Measurements from ENCODE around the gene CRYGN.

CRYGN gene

GRCh38 chr7:151408839-151409666 lies 30.9 kb downstream of the CRYGN start:
- H3K36me3 ChIP-seq (replicated peaks in 1 of 2; ENCODE audit: control insufficient read depth in 2 of 2, insufficient read depth in 2 of 2, low read length in 2 of 2) = peaks cover 3 to 19% of the 10 kb centered on the region in 2 donors
- H3K79me1 ChIP-seq (ENCODE audit: low read depth, low read length) = peaks cover 7% of the 10 kb centered on the region
- peaks cover 0 to 5% (median 5%) of the 10 kb centered on the region in 3 experiments for H3K27me3 ChIP-seq (ENCODE audit: control insufficient read depth in 3 of 3, insufficient read depth in 3 of 3, low read depth in 1 of 3, low read length in 3 of 3)
- no CpG with 5 or more reads among the region's 61 CpGs for WGBS, 2 donors (ENCODE audit: extremely low coverage in 2 of 2, insufficient read length in 2 of 2, insufficient replicate concordance in 1 of 2)
- H2BK5ac ChIP-seq (ENCODE audit: low read length) = peak overlapping the region; percentile 94
- H2BK12ac ChIP-seq (ENCODE audit: low read length) = peak overlapping the region; percentile 30
- peak overlapping the region; percentile 96 for H3K23ac ChIP-seq (ENCODE audit: low read depth, low read length, poor library complexity)
- peak overlapping the region; percentile 91 to 96 for H3K4me3 ChIP-seq (ENCODE audit: low read length in 2 of 2)
- no peak overlapping the region for H3K4ac ChIP-seq (ENCODE audit: low read length)
- peak overlapping the region; percentile 99 for H2BK15ac ChIP-seq (ENCODE audit: low read length)
- peak overlapping the region; percentile 99 for H3K18ac ChIP-seq (ENCODE audit: low read length)
- H3K14ac ChIP-seq (ENCODE audit: low read length) = peak overlapping the region; percentile 75
- H4K8ac ChIP-seq (ENCODE audit: low read depth, low read length) = no peak overlapping the region
- H2AK5ac ChIP-seq (ENCODE audit: low read depth, low read length) = peak overlapping the region; percentile 96
- H3K4me1 ChIP-seq (ENCODE audit: control insufficient read depth in 2 of 2, insufficient read depth in 1 of 2, low read depth in 1 of 2, low read length in 2 of 2) = peaks cover 9 to 16% of the 10 kb centered on the region in 2 donors
- no peak overlapping the region for H4K91ac ChIP-seq (ENCODE audit: low read depth, low read length, poor library complexity)
- H2AFZ ChIP-seq (ENCODE audit: low read length) = peak overlapping the region; percentile 99
- peak overlapping the region; percentile 96 for H3K9ac ChIP-seq (ENCODE audit: low read depth, low read length, poor library complexity)
- peak overlapping the region; percentile 91 for H2BK120ac ChIP-seq (ENCODE audit: low read depth, low read length)
- H3K9me3 ChIP-seq (replicated peaks in 1 of 2; ENCODE audit: control insufficient read depth in 2 of 2, insufficient read depth in 1 of 2, low read depth in 1 of 2, low read length in 2 of 2) = peaks cover 0 to 2% of the 10 kb centered on the region in 2 donors
- DNase-seq (ENCODE audit: low spot score) = no peak
- no peak overlapping the region for H3K27ac ChIP-seq (replicated peaks; ENCODE audit: low read length)
- H3K4me2 ChIP-seq (ENCODE audit: insufficient read depth, low read length, poor library complexity, severe bottlenecking) = peak overlapping the region; percentile 80

DNA sequence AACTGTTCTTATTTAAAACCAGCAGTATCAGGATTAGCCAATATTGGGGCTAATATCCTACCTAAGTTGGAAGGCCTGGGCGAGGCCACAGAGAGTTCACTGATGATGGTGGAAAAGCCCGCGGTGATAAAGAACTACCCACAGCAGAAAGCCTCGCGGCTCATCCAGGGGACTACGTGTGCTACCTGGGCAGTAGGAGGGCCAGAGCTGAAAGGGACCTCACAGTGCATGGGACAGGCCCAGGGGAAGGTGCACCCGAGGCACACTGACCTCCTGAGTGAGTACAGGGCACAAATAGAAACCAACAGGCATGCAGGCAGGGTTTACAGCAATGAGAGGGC lies 31.5 kb downstream of the CRYGN start:
- peak overlapping the region; percentile 83 for H3K9ac ChIP-seq (ENCODE audit: low read depth, low read length, poor library complexity)
- peak overlapping the region; percentile 91 to 96 for H3K4me3 ChIP-seq (ENCODE audit: low read length in 2 of 2)
- H2BK15ac ChIP-seq (ENCODE audit: low read length) = peak overlapping the region; percentile 89
- H3K79me1 ChIP-seq (ENCODE audit: low read depth, low read length) = peaks cover 7% of the 10 kb centered on the region
- no peak for DNase-seq (ENCODE audit: low spot score)
- H3K27me3 ChIP-seq (ENCODE audit: control insufficient read depth in 3 of 3, insufficient read depth in 3 of 3, low read depth in 1 of 3, low read length in 3 of 3) = peaks cover 0 to 5% (median 5%) of the 10 kb centered on the region in 3 experiments
- no peak overlapping the region for H3K14ac ChIP-seq (ENCODE audit: low read length)
- H3K23ac ChIP-seq (ENCODE audit: low read depth, low read length, poor library complexity) = peak overlapping the region; percentile 22
- H3K18ac ChIP-seq (ENCODE audit: low read length) = peak overlapping the region; percentile 1
- H2BK120ac ChIP-seq (ENCODE audit: low read depth, low read length) = no peak overlapping the region
- peak overlapping the region; percentile 94 for H2AK5ac ChIP-seq (ENCODE audit: low read depth, low read length)
- H4K8ac ChIP-seq (ENCODE audit: low read depth, low read length) = no peak overlapping the region
- H3K4me2 ChIP-seq (ENCODE audit: insufficient read depth, low read length, poor library complexity, severe bottlenecking) = peak overlapping the region; percentile 80
- WGBS, 2 donors (ENCODE audit: extremely low coverage in 2 of 2, insufficient read length in 2 of 2, insufficient replicate concordance in 1 of 2) = no CpG with 5 or more reads among the region's 7 CpGs
- H2BK5ac ChIP-seq (ENCODE audit: low read length) = no peak overlapping the region
- H2AFZ ChIP-seq (ENCODE audit: low read length) = no peak overlapping the region
- no peak overlapping the region for H3K4ac ChIP-seq (ENCODE audit: low read length)
- H4K91ac ChIP-seq (ENCODE audit: low read depth, low read length, poor library complexity) = no peak overlapping the region
- H3K4me1 ChIP-seq (ENCODE audit: control insufficient read depth in 2 of 2, insufficient read depth in 1 of 2, low read depth in 1 of 2, low read length in 2 of 2) = peaks cover 9 to 16% of the 10 kb centered on the region in 2 donors
- H3K27ac ChIP-seq (replicated peaks; ENCODE audit: low read length) = no peak overlapping the region
- peaks cover 0 to 2% of the 10 kb centered on the region in 2 donors for H3K9me3 ChIP-seq (replicated peaks in 1 of 2; ENCODE audit: control insufficient read depth in 2 of 2, insufficient read depth in 1 of 2, low read depth in 1 of 2, low read length in 2 of 2)
- no peak overlapping the region for H2BK12ac ChIP-seq (ENCODE audit: low read length)
- H3K36me3 ChIP-seq (replicated peaks in 1 of 2; ENCODE audit: control insufficient read depth in 2 of 2, insufficient read depth in 2 of 2, low read length in 2 of 2) = peaks cover 3 to 19% of the 10 kb centered on the region in 2 donors

DNA sequence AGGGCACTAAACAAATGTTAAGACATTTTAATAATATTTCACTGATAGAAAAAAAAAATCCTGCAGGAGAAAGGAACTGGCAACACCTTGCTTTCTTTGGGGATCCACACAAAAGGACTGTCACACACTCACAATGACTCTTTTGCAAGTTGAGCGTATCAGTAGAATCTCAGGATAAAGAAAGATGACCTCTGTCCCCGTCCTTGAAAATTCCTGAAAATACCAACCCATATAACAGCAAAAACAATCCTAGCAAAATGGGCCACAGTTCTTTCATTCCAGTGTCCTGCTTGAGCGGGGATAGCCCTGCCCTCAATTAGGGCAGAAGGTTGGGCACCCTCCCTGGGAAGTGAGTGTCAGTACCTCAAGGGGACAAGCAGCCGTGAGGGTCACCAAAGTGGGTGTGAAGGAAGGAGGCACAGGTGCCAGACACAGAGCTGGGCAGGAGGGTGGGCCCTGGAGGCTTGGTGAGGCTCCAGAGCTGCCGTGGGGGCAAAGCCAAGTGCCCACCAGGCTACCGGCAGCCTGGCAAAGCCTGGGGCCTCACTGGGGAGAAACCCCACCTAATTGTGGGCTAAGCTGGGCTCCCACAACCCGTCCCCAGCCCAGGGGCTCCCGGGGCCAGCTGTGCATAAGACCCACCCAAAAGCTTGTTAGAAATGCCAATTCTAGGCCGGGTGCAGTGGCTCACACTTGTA lies 32.9 kb downstream of the CRYGN start:
- Histone ChIP-seq H3K79me1 (ENCODE audit: low read depth, low read length) (peaks cover 7% of the 10 kb centered on the region), H3K4me1 (ENCODE audit: control insufficient read depth in 2 of 2, insufficient read depth in 1 of 2, low read depth in 1 of 2, low read length in 2 of 2) (peaks cover 9 to 16% of the 10 kb centered on the region in 2 donors), H3K4ac (ENCODE audit: low read length) (no peak overlapping the region), H3K9me3 (replicated peaks in 1 of 2; ENCODE audit: control insufficient read depth in 2 of 2, insufficient read depth in 1 of 2, low read depth in 1 of 2, low read length in 2 of 2) (no peaks in the 10 kb centered on the region), H2BK120ac (ENCODE audit: low read depth, low read length) (no peak overlapping the region), H2BK5ac (ENCODE audit: low read length) (no peak overlapping the region), H3K18ac (ENCODE audit: low read length) (no peak overlapping the region), H3K27me3 (ENCODE audit: control insufficient read depth in 3 of 3, insufficient read depth in 3 of 3, low read depth in 1 of 3, low read length in 3 of 3) (peaks cover 0 to 5% (median 0%) of the 10 kb centered on the region in 3 experiments), H3K23ac (ENCODE audit: low read depth, low read length, poor library complexity) (peak overlapping the region; percentile 59), H2BK15ac (ENCODE audit: low read length) (no peak overlapping the region), H2AK5ac (ENCODE audit: low read depth, low read length) (no peak overlapping the region), H4K8ac (ENCODE audit: low read depth, low read length) (no peak overlapping the region), H3K9ac (ENCODE audit: low read depth, low read length, poor library complexity) (no peak overlapping the region), H3K27ac (replicated peaks; ENCODE audit: low read length) (no peak overlapping the region), H3K4me3 (ENCODE audit: low read length in 2 of 2) (no peak overlapping the region), H4K91ac (ENCODE audit: low read depth, low read length, poor library complexity) (no peak overlapping the region), H3K14ac (ENCODE audit: low read length) (no peak overlapping the region), H3K4me2 (ENCODE audit: insufficient read depth, low read length, poor library complexity, severe bottlenecking) (no peak overlapping the region), H3K36me3 (replicated peaks in 1 of 2; ENCODE audit: control insufficient read depth in 2 of 2, insufficient read depth in 2 of 2, low read length in 2 of 2) (peaks cover 3 to 19% of the 10 kb centered on the region in 2 donors), H2AFZ (ENCODE audit: low read length) (no peak overlapping the region), H2BK12ac (ENCODE audit: low read length) (no peak overlapping the region)
- DNase-seq (ENCODE audit: low spot score) = no peak
- WGBS, 2 donors (ENCODE audit: extremely low coverage in 2 of 2, insufficient read length in 2 of 2, insufficient replicate concordance in 1 of 2) = no CpG with 5 or more reads among the region's 9 CpGs
